Measurements from ENCODE around the gene UBE2K.
"Not testable (repeated sequence)": the region's sequence is repeated elsewhere in the genome, so short reads cannot be mapped to it uniquely, and the experiment has no call there.

The UBE2K gene

GRCh38 chr4:39770969-39771724 lies 73.2 kb downstream of the UBE2K start:
- H3K27ac Mint-ChIP-seq, result no peak overlapping the region

GRCh38 chr4:39781988-39782387 lies 84.1 kb downstream of the UBE2K start:
- not testable (repeated sequence) for DNase-seq; H3K27ac Mint-ChIP-seq; H3K4me3 Mint-ChIP-seq; H3K4me1 Mint-ChIP-seq (ENCODE audit: low read depth); H3K9me3 Mint-ChIP-seq; H3K27me3 Mint-ChIP-seq
- peaks cover 37% of the 10 kb centered on the region for H3K36me3 Mint-ChIP-seq (ENCODE audit: low read depth)

More at GRCh38 chr4:39770969-39771724, 73.2 kb downstream of the UBE2K start:
- no peaks in the 10 kb centered on the region for H3K4me1 Mint-ChIP-seq (ENCODE audit: low read depth)
- H3K9me3 Mint-ChIP-seq, result no peaks in the 10 kb centered on the region
- H3K27me3 Mint-ChIP-seq, result no peaks in the 10 kb centered on the region
- no peak for DNase-seq
- H3K36me3 Mint-ChIP-seq (ENCODE audit: low read depth), result peaks cover 66% of the 10 kb centered on the region
- no peak overlapping the region for H3K4me3 Mint-ChIP-seq

DNA sequence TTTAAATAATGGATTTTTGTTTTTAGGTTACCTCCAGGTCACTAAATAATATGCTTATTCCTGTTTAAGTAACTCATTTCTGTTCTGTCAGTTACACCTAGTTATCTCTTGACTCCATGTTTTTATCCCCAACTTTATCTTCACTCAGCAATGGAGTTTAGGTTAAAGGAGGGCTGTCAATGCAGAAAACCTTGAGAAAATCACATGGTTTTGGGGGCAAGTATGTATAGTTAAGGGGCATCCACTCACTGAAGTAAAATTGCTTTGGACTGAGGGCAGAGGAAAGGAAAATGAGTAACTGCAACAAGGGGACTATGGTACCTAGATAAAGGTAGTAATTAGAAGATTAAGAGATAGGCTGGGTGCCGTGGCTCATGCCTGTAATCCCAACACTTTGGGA lies 87.1 kb downstream of the UBE2K start:
- H3K27ac Mint-ChIP-seq, result no peak overlapping the region
- H3K36me3 Mint-ChIP-seq (ENCODE audit: low read depth), result peaks cover 10% of the 10 kb centered on the region
- DNase-seq, result no peak
- peaks cover 4% of the 10 kb centered on the region for H3K4me1 Mint-ChIP-seq (ENCODE audit: low read depth)
- no peaks in the 10 kb centered on the region for H3K9me3 Mint-ChIP-seq
- no peaks in the 10 kb centered on the region for H3K27me3 Mint-ChIP-seq
- H3K4me3 Mint-ChIP-seq, result no peak overlapping the region

GRCh38 chr4:39786838-39787237 lies 88.9 kb downstream of the UBE2K start:
- no peaks in the 10 kb centered on the region for H3K27me3 Mint-ChIP-seq
- no peak for DNase-seq
- H3K9me3 Mint-ChIP-seq, result no peaks in the 10 kb centered on the region
- peaks cover 1% of the 10 kb centered on the region for H3K4me1 Mint-ChIP-seq (ENCODE audit: low read depth)
- no peak overlapping the region for H3K4me3 Mint-ChIP-seq
- peaks cover 2% of the 10 kb centered on the region for H3K36me3 Mint-ChIP-seq (ENCODE audit: low read depth)
- H3K27ac Mint-ChIP-seq, result no peak overlapping the region

GRCh38 chr4:39792128-39792527 lies 94.2 kb downstream of the UBE2K start:
- no peak for DNase-seq
- no peak overlapping the region for H3K27ac Mint-ChIP-seq
- no peak overlapping the region for H3K4me3 Mint-ChIP-seq
- H3K9me3 Mint-ChIP-seq, result no peaks in the 10 kb centered on the region
- no peaks in the 10 kb centered on the region for H3K27me3 Mint-ChIP-seq
- no peaks in the 10 kb centered on the region for H3K4me1 Mint-ChIP-seq (ENCODE audit: low read depth)
- no peaks in the 10 kb centered on the region for H3K36me3 Mint-ChIP-seq (ENCODE audit: low read depth)

DNA sequence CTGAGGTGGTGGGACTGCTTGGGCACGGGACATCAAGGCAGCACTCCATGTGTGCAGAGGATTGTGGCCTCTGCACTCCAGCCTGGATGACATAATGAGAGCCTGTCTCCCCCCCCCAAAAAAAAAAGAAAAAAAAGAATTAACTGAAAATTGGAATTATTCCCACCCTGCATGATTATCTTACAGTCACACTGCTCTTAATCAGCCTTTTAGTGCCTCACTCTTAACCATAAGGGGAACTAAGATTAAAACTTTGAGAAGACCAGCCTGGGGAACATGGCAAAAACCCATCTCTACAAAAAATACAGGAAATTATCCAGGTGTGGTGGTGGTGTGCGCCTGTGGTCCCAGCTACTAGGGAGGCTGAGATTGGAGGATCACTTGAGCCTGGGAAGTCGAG lies 94.6 kb downstream of the UBE2K start:
- H3K4me1 Mint-ChIP-seq (ENCODE audit: low read depth), result no peaks in the 10 kb centered on the region
- H3K27ac Mint-ChIP-seq, result no peak overlapping the region
- no peak for DNase-seq
- no peaks in the 10 kb centered on the region for H3K27me3 Mint-ChIP-seq
- no peaks in the 10 kb centered on the region for H3K9me3 Mint-ChIP-seq
- H3K4me3 Mint-ChIP-seq, result no peak overlapping the region
- no peaks in the 10 kb centered on the region for H3K36me3 Mint-ChIP-seq (ENCODE audit: low read depth)

DNA sequence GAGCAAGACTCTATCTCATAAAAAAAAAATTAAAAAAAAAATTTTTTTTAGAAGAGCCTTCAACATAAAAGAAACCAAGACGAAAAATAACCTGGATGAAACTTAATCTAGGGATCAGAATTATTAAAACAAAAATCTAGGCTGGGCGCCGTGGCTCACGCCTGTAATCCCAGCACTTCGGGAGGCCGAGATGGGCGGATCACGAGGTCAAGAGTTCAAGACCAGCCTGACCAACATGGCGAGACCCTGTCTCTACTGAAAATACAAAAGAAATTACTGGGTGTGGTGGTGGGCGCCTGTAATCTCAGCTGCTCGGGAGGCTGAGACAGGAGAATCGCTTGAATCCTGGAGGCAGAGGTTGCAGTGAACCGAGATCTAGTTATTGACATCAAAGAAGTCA lies 95.0 kb downstream of the UBE2K start:
- not testable (repeated sequence) for H3K27me3 Mint-ChIP-seq; H3K27ac Mint-ChIP-seq; H3K9me3 Mint-ChIP-seq; DNase-seq; H3K36me3 Mint-ChIP-seq (ENCODE audit: low read depth); H3K4me3 Mint-ChIP-seq; H3K4me1 Mint-ChIP-seq (ENCODE audit: low read depth)

DNA sequence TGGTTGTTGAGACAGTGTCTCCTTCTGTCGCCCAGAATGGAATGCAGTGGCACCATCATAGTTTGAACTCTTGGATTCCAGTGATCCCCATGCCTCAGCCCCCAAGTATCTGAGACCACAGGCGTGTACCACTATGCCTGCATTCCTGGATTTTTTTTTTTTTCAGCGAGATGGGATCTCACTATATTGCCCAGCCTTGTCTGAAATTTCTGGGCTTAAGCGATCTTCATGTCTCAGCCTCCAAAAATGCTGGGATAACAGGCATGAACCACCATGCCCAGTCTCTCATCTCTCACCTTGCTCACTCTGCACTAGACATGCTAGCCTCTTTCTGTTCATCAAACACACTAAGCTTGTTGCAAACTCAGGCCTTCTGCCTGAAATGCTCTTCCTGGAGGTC lies 104.1 kb downstream of the UBE2K start:
- DNase-seq, result no peak
- Mint-ChIP-seq H3K36me3 (ENCODE audit: low read depth) (no peaks in the 10 kb centered on the region), H3K27ac (no peak overlapping the region)

DNA sequence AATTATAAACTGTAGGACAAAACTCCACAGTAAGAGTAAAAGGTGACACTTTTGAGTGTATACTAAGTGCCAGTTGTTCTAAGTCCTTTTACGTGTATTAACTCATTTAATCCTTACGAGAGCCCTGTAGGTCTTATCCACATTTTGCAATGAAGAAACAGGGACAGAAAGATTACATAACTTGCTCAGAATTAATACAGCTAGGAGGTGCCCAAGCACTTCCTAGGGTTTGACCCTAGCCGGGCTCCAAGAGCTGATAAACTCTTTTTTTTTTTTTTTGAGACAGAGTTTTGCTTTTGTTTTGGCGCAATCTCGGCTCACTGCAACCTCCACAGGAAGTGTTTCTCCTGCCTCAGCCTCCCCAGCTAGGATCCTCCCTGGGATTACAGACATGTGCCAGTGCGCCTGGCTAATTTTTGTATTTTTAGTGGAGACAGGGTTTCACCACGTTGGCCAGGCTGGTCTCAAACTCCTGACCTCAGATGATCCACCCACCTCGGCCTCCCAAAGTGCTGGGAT lies 110.4 kb downstream of the UBE2K start:
- H3K4me3 Mint-ChIP-seq, result no peak overlapping the region
- no peak overlapping the region for H3K27ac Mint-ChIP-seq
- H3K36me3 Mint-ChIP-seq (ENCODE audit: low read depth), result no peaks in the 10 kb centered on the region
- no peaks in the 10 kb centered on the region for H3K27me3 Mint-ChIP-seq
- peaks cover 2% of the 10 kb centered on the region for H3K4me1 Mint-ChIP-seq (ENCODE audit: low read depth)
- H3K9me3 Mint-ChIP-seq, result peaks cover 3% of the 10 kb centered on the region
- DNase-seq, result no peak

More for the DNA sequence above, 104.1 kb downstream of the UBE2K start:
- no peaks in the 10 kb centered on the region for H3K9me3 Mint-ChIP-seq
- H3K4me1 Mint-ChIP-seq (ENCODE audit: low read depth), result no peaks in the 10 kb centered on the region
- no peaks in the 10 kb centered on the region for H3K27me3 Mint-ChIP-seq
- no peak overlapping the region for H3K4me3 Mint-ChIP-seq

GRCh38 chr4:39812500-39812899 lies 114.6 kb downstream of the UBE2K start:
- H3K9me3 Mint-ChIP-seq, result peaks cover 6% of the 10 kb centered on the region
- no peaks in the 10 kb centered on the region for H3K36me3 Mint-ChIP-seq (ENCODE audit: low read depth)
- H3K4me1 Mint-ChIP-seq (ENCODE audit: low read depth), result peaks cover 2% of the 10 kb centered on the region
- no peaks in the 10 kb centered on the region for H3K27me3 Mint-ChIP-seq
- H3K4me3 Mint-ChIP-seq, result peak overlapping the region; percentile 33
- no peak for DNase-seq
- H3K27ac Mint-ChIP-seq, result peak overlapping the region; percentile 93

DNA sequence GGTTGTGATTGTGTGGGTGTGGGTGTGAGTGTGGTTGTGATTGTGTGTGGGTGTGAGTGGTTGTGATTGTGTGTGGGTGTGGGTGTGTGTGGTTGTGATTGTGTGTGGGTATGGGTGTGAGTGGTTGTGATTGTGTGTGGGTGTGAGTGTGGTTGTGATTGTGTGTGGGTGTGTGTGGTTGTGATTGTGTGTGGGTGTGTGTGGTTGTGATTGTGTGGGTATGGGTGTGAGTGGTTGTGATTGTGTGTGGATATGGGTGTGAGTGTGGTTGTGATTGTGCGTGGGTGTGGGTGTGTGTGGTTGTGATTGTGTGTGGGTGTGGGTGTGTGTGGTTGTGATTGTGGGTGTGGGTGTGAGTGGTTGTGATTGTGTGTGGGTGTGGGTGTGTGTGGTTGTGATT lies 115.1 kb downstream of the UBE2K start:
- H3K36me3 Mint-ChIP-seq (ENCODE audit: low read depth); H3K9me3 Mint-ChIP-seq; H3K27me3 Mint-ChIP-seq; H3K4me3 Mint-ChIP-seq; H3K4me1 Mint-ChIP-seq (ENCODE audit: low read depth); DNase-seq: not testable (repeated sequence)
- H3K27ac Mint-ChIP-seq, result peak overlapping the region; percentile 33

DNA sequence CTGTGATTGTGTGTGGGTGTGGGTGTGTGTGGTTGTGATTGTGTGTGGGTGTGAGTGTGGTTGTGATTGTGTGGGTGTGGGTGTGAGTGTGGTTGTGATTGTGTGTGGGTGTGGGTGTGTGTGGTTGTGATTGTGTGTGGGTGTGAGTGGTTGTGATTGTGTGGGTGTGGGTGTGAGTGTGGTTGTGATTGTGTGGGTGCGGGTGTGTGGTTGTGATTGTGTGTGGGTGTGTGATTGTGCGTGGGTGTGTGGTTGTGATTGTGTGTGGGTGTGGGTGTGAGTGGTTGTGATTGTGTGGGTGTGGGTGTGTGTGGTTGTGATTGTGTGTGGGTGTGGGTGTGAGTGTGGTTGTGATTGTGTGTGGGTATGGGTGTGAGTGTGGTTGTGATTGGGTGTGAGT lies 115.8 kb downstream of the UBE2K start:
- H3K9me3 Mint-ChIP-seq; H3K27ac Mint-ChIP-seq; H3K4me3 Mint-ChIP-seq; H3K36me3 Mint-ChIP-seq (ENCODE audit: low read depth); H3K4me1 Mint-ChIP-seq (ENCODE audit: low read depth); DNase-seq; H3K27me3 Mint-ChIP-seq: not testable (repeated sequence)

DNA sequence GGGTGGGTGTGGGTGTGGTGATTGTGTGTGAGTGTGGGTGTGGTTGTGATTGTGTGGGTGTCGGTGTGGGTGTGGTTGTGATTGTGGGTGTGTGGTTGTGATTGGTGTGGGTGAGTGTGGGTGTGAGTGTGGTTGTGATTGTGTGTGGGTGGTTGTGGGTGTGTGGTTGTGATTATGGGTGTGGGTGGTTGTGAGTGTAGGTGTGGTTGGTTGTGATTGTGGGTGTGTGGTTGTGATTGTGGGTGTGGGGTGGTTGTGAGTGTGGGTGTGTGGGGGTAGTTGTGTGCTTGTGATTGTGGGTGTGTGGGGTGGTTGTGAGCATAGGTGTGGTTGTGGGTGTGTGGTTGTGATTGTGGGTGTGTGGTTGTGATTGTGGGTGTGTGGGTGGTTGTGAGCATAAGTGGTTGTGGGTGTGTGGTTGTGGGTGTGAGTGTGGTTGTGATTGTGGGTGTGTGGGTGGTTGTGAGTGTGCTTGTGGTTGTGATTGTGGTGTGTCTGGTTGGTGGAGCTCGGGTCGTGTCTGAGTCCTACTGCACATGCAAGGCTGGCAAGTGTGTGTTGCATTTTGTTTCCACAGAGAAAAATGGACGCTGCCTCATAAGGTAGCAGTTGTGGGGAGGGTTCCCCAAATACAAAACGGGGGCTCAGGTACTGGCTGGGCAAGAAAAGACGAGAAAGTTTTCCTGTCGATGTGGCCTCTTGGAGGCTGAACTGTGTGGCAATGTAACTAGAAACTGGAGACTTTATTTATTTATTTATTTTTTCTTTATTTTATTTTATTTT lies 116.7 kb downstream of the UBE2K start:
- Mint-ChIP-seq H3K4me1 (ENCODE audit: low read depth) (peaks cover 2% of the 10 kb centered on the region), H3K9me3 (peaks cover 6% of the 10 kb centered on the region), H3K27ac (peak overlapping the region; percentile 79), H3K36me3 (ENCODE audit: low read depth) (no peaks in the 10 kb centered on the region), H3K4me3 (no peak overlapping the region), H3K27me3 (no peaks in the 10 kb centered on the region)
- no peak for DNase-seq

DNA sequence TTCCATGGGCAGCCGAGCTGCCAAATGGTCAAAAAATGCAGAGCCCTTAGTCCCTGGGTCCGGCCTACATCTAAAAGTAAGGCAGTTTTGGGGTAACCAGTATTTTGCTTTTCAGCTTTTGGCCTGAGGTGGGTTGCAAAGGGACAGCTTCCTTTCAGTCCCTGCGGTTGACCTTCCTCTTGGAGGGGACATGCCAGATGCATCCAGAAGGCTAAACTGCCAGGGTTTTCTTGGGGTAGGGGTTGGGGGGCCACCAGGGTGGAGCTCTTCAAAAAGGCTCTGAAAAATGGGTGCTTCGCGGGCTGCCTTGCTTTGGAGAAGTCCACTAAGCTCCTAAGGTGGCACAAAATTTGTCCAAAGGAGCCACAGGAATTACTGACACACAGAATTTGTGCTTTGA lies 120.7 kb downstream of the UBE2K start:
- Mint-ChIP-seq H3K4me3 (no peak overlapping the region), H3K27me3 (no peaks in the 10 kb centered on the region), H3K36me3 (ENCODE audit: low read depth) (peaks cover 18% of the 10 kb centered on the region), H3K4me1 (ENCODE audit: low read depth) (no peaks in the 10 kb centered on the region), H3K27ac (no peak overlapping the region), H3K9me3 (peaks cover 3% of the 10 kb centered on the region)
- no peak for DNase-seq

GRCh38 chr4:39820186-39820585 lies 122.2 kb downstream of the UBE2K start:
- no peak overlapping the region for H3K27ac Mint-ChIP-seq
- no peaks in the 10 kb centered on the region for H3K9me3 Mint-ChIP-seq
- peaks cover 33% of the 10 kb centered on the region for H3K36me3 Mint-ChIP-seq (ENCODE audit: low read depth)
- H3K4me1 Mint-ChIP-seq (ENCODE audit: low read depth), result no peaks in the 10 kb centered on the region
- no peak overlapping the region for H3K4me3 Mint-ChIP-seq
- DNase-seq, result no peak
- H3K27me3 Mint-ChIP-seq, result no peaks in the 10 kb centered on the region

Data from activated T-cell treated with anti-CD3 and anti-CD28 coated beads, Interleukin-2, amount 50 U/mL, for 24 hours (primary cell).